HCT116 (cell line): ENCODE results near the gene WNK4. TPM values are rescaled to one million over a fixed set of nuclear protein-coding genes. Genes with fewer than 3 reads are reported as not detected.
A peak's percentile ranks its signal among the peaks of the same experiment; 100 is the strongest.

Source experiments
- CBX3 ChIP-seq: IDR thresholded peaks from 2 replicates; pipeline ENCODE4 v1.6.1; 2012; ENCODE audit warnings: low read depth
- CTCF ChIP-seq, 3 experiments: fragments of 200-600 bp in 1 of 3; sonication (generic) in 1 of 3; IDR thresholded peaks in 2 of 3; conservative IDR thresholded peaks in 1 of 3; 2 replicates each; pipeline ENCODE4 v1.5.1; 2012 to 2017; ENCODE audit warnings: low read depth in 2 of 3, low read length in 2 of 3, antibody characterized with exemption in 1 of 3, borderline replicate concordance in 1 of 3, control low read depth in 1 of 3, mild to moderate bottlenecking in 1 of 3, mixed read lengths in 1 of 3, mixed run types in 1 of 3, moderate library complexity in 1 of 3; ENCODE audit not compliant: insufficient read depth in 1 of 3
- TCF7L2 ChIP-seq: IDR thresholded peaks from 2 replicates; pipeline ENCODE4 v1.7.0; 2011; ENCODE audit warnings: borderline replicate concordance, inconsistent platforms; ENCODE audit not compliant: insufficient read depth, insufficient read length; ENCODE audit errors: extremely low read depth
- total RNA-seq: library from RNA; stranded (reverse); gene quantifications from one replicate; pipeline ENCODE4 v1.2.1, GENCODE V29; 2021; ENCODE audit not compliant: unreplicated experiment
- TF ChIP-seq, protein P1 (sequence below): IDR thresholded peaks from 2 replicates; pipeline ENCODE4 v1.6.1; 2012; ENCODE audit warnings: low read depth
- TF ChIP-seq, protein P2 (sequence below): IDR thresholded peaks from 2 replicates; pipeline ENCODE4 v1.6.1; 2011; ENCODE audit warnings: mild to moderate bottlenecking, low read length, moderate library complexity; ENCODE audit not compliant: insufficient replicate concordance; ENCODE audit errors: extremely low read depth

Gene WNK4
- total RNA-seq, 1 experiment from 2014 or later: 4.5 TPM

DNA sequence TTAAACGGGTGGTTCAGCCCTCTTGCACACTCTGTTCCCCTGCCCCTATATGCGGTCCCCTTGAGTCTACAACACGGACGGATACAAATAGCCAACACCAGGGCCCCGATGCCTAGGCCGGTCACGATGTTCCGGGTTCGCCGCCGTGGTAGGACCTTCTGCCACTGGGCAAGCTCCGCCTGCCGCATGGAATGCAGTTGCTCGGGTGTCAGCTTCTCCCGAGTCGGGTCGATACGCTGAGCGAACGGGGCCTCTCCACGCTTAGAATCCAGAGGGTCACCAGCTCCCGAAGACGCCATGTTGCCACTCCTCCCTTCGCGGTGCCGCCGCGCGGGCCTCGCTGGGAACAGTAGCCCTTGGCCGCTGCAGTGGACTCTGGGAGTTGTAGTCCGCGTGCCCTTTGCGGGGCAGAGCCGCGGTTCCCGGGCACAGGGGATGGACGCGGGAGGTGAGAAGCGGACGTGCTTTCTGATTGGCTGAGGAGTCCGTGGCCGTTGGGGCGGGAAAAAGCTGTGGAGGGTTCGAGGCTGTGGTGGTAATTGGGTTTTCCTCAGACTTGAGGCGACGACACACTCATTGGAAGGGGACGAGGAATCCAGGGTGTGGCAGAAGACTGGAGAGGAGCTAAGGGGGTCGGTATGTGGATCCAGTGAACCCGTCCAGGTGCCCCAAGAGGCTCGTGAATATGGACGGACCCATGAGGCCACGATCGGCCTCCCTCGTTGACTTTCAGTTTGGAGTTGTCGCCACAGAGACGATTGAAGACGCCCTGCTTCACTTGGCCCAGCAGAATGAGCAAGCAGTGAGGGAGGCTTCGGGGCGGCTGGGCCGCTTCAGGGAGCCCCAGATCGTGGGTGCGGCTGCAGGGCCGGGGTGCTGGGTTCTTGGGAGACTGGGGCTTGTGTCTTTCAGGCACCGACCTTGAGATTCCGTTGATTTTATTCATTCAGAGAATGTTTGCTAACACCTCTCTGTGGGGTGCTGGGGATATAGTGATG is 18.3 kb downstream of the WNK4 start, which contains the start of the genes CNTD1 and COA3 (continued):
- TF ChIP-seq, protein P1, sequence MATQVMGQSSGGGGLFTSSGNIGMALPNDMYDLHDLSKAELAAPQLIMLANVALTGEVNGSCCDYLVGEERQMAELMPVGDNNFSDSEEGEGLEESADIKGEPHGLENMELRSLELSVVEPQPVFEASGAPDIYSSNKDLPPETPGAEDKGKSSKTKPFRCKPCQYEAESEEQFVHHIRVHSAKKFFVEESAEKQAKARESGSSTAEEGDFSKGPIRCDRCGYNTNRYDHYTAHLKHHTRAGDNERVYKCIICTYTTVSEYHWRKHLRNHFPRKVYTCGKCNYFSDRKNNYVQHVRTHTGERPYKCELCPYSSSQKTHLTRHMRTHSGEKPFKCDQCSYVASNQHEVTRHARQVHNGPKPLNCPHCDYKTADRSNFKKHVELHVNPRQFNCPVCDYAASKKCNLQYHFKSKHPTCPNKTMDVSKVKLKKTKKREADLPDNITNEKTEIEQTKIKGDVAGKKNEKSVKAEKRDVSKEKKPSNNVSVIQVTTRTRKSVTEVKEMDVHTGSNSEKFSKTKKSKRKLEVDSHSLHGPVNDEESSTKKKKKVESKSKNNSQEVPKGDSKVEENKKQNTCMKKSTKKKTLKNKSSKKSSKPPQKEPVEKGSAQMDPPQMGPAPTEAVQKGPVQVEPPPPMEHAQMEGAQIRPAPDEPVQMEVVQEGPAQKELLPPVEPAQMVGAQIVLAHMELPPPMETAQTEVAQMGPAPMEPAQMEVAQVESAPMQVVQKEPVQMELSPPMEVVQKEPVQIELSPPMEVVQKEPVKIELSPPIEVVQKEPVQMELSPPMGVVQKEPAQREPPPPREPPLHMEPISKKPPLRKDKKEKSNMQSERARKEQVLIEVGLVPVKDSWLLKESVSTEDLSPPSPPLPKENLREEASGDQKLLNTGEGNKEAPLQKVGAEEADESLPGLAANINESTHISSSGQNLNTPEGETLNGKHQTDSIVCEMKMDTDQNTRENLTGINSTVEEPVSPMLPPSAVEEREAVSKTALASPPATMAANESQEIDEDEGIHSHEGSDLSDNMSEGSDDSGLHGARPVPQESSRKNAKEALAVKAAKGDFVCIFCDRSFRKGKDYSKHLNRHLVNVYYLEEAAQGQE: no peak
- no peak for TF ChIP-seq TCF7L2
- TF ChIP-seq, protein P2, sequence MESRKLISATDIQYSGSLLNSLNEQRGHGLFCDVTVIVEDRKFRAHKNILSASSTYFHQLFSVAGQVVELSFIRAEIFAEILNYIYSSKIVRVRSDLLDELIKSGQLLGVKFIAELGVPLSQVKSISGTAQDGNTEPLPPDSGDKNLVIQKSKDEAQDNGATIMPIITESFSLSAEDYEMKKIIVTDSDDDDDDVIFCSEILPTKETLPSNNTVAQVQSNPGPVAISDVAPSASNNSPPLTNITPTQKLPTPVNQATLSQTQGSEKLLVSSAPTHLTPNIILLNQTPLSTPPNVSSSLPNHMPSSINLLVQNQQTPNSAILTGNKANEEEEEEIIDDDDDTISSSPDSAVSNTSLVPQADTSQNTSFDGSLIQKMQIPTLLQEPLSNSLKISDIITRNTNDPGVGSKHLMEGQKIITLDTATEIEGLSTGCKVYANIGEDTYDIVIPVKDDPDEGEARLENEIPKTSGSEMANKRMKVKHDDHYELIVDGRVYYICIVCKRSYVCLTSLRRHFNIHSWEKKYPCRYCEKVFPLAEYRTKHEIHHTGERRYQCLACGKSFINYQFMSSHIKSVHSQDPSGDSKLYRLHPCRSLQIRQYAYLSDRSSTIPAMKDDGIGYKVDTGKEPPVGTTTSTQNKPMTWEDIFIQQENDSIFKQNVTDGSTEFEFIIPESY: peak; percentile 23
- TF ChIP-seq CBX3: peak; percentile 100
- TF ChIP-seq CTCF (IDR thresholded peaks at IDR 0.05 in 2 of 3, conservative IDR thresholded peaks at IDR 0.05 in 1 of 3; ENCODE audit: borderline replicate concordance in 1 of 3, insufficient read depth in 1 of 3, low read depth in 2 of 3, low read length in 2 of 3): no peak
- TF ChIP-seq, all 23 proteins: peak for 8
